Kidney (tissue), 14 donors: ENCODE results near the gene COL23A1. TPM values are rescaled to one million over a fixed set of nuclear protein-coding genes. Genes with fewer than 3 reads are reported as not detected.

ENCODE experiments used
- DNase-seq, 5 donors: peaks; one replicate each; pipeline ENCODE4 v3.0.0-alpha.2; 2013 to 2020
- FAIRE-seq: peaks from 2 replicates; lab custom pipeline; 2012; peaks lifted over from hg19 to GRCh38; lab: Jason Lieb, UNC
- H3K27ac ChIP-seq, 2 donors: one replicate each; pipeline ENCODE4 v1.7.0; 2013; ENCODE audit warnings: low read depth in 2 of 2, low read length in 2 of 2, inconsistent platforms in 1 of 2
- H3K27me3 ChIP-seq: one replicate; pipeline ENCODE4 v1.7.1; 2013; ENCODE audit warnings: low read length, inconsistent platforms; ENCODE audit not compliant: control insufficient read depth, insufficient read depth
- H3K36me3 ChIP-seq, 3 donors: one replicate each; pipeline versions ENCODE4 v1.7.0 to v1.7.1; 2013; ENCODE audit warnings: low read length in 3 of 3, control low read depth in 1 of 3, inconsistent platforms in 1 of 3; ENCODE audit not compliant: insufficient read depth in 3 of 3, control insufficient read depth in 2 of 3
- H3K4me1 ChIP-seq, 3 donors: one replicate each; pipeline versions ENCODE4 v1.7.0 to v1.7.1; 2013; ENCODE audit warnings: low read length in 3 of 3, inconsistent platforms in 1 of 3, low read depth in 1 of 3; ENCODE audit not compliant: control insufficient read depth in 2 of 3, insufficient read depth in 2 of 3
- H3K4me3 ChIP-seq, 3 donors: one replicate each; pipeline versions ENCODE4 v1.7.0 to v1.8.1; 2013; ENCODE audit warnings: low read length in 3 of 3, control low read depth in 1 of 3, inconsistent platforms in 1 of 3
- H3K9ac ChIP-seq, 3 donors: one replicate each; pipeline versions ENCODE4 v1.7.0 to v1.7.1; 2013; ENCODE audit warnings: low read length in 3 of 3, control low read depth in 1 of 3, inconsistent platforms in 1 of 3
- H3K9me3 ChIP-seq, 3 donors: one replicate each; pipeline versions ENCODE4 v1.7.0 to v1.7.1; 2013; ENCODE audit warnings: low read length in 3 of 3, control low read depth in 1 of 3, inconsistent platforms in 1 of 3; ENCODE audit not compliant: control insufficient read depth in 2 of 3, insufficient read depth in 1 of 3
- intact Hi-C: fragments of 100-400 bp; cut with DNase I; formaldehyde crosslinking; loops from one replicate; pipeline ENCODE4 v1.11.1; 2022
- polyA plus RNA-seq: library from polyadenylated mRNA; stranded (reverse); fragments of 350-450 nt; fragmentation: Illumina TruSeq; extraction: RNeasy Lipid Tissue Mini Kit (QIAGEN cat#74804); gene quantifications from one replicate; pipeline ENCODE4 v1.2.3, GENCODE V29; 2014; ENCODE audit warnings: low read depth, low replicate concordance; ENCODE audit not compliant: insufficient read depth
- total RNA-seq: library from RNA; stranded (reverse); fragmentation: NEBNext Ultra II Directional; extraction: Animal tissue kit (Norgen Biotek cat#: 25700); gene quantifications from one replicate; pipeline ENCODE4 v1.2.1, GENCODE V29; 2021
- TF ChIP-seq, protein P1 (sequence below): IDR thresholded peaks from 3 replicates; pipeline ENCODE4 v1.5.1; 2012; ENCODE audit warnings: mild to moderate bottlenecking, moderate library complexity, borderline replicate concordance; ENCODE audit not compliant: insufficient read depth; ENCODE audit errors: extremely low read depth
- donor health status: control.
- donor health status: control.
- donor health status: control.
- donor health status: control.
- donor health status: control.
- donor health status: DM: yes; HTN: yes; CAD: no.
- donor health status: Normal renal cell carcinoma (clear cell type).

The COL23A1 gene
- total and polyA plus RNA-seq, 2 donors from 2014 or later: 4.1 to 8.7 TPM

DNA sequence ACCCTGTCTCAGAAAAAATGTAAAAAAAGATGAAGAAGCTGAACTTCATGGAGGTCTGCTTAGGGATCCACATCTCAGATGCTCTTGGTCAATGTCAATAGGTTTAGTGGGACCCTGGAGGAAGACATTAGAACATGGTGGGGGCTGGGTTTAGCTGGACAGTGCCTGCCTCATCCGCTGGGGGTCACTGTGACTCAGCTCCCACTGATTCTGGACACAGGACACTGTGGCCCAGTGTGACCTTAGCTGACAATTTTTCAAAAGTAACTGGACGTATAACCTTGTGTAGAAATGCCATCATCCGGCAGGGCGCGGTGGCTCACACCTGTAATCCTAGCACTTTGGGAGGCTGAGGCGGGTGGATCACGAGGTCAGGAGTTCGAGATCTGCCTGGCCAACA lies 393.2 kb downstream of the COL23A1 start:
- no peak overlapping the region for H3K9ac ChIP-seq
- FAIRE-seq (no peak), DNase-seq (no peak)
- H3K27ac ChIP-seq: no peak overlapping the region
- no peak overlapping the region for H3K4me3 ChIP-seq
- no peaks in the 10 kb centered on the region for H3K27me3 ChIP-seq
- H3K36me3 ChIP-seq: no peaks in the 10 kb centered on the region
- TF ChIP-seq, protein P1, sequence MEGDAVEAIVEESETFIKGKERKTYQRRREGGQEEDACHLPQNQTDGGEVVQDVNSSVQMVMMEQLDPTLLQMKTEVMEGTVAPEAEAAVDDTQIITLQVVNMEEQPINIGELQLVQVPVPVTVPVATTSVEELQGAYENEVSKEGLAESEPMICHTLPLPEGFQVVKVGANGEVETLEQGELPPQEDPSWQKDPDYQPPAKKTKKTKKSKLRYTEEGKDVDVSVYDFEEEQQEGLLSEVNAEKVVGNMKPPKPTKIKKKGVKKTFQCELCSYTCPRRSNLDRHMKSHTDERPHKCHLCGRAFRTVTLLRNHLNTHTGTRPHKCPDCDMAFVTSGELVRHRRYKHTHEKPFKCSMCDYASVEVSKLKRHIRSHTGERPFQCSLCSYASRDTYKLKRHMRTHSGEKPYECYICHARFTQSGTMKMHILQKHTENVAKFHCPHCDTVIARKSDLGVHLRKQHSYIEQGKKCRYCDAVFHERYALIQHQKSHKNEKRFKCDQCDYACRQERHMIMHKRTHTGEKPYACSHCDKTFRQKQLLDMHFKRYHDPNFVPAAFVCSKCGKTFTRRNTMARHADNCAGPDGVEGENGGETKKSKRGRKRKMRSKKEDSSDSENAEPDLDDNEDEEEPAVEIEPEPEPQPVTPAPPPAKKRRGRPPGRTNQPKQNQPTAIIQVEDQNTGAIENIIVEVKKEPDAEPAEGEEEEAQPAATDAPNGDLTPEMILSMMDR: peak; percentile 1
- H3K9me3 ChIP-seq: no peaks in the 10 kb centered on the region
- no peaks in the 10 kb centered on the region for H3K4me1 ChIP-seq
- intact Hi-C loops: no loop called here

- H3K4me1 ChIP-seq: no peaks in the 10 kb centered on the region
- H3K4me3 ChIP-seq: no peak overlapping the region
- H3K27me3 ChIP-seq: no peaks in the 10 kb centered on the region
- no peak for FAIRE-seq
- TF ChIP-seq, protein P1: no peak
- DNase-seq: no peak
- H3K9ac ChIP-seq: no peak overlapping the region
- no peaks in the 10 kb centered on the region for H3K9me3 ChIP-seq
- no peak overlapping the region for H3K27ac ChIP-seq
- intact Hi-C loops: no loop called here
- H3K36me3 ChIP-seq: no peaks in the 10 kb centered on the region
Measured at GRCh38 chr5:178196281-178196812, 393.8 kb downstream of the COL23A1 start.

DNA sequence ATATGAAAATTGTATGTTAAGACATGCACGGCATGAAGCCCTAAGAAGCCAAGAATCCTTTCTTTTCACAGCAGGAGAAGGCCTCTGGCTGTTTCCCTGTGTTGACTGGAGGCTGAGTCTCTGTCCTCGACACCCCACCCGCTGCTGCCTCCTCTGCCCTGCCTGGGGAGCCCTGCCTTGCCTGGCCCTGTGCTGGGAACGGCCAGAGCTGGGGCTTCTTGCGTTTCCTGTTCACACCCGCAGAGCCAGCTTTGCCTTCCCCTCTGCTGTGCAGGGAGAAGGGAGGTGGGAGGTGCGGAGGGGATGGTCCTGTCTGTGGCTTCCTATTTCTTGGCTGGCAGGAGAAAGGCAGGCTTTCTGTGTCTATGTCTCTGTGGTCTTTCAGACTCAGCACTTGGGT lies 396.2 kb downstream of the COL23A1 start:
- TF ChIP-seq, protein P1: no peak
- no peak overlapping the region for H3K27ac ChIP-seq
- H3K4me1 ChIP-seq: no peaks in the 10 kb centered on the region
- H3K27me3 ChIP-seq: no peaks in the 10 kb centered on the region
- H3K4me3 ChIP-seq: no peak overlapping the region
- FAIRE-seq: no peak
- intact Hi-C loops: no loop called here
- H3K9me3 ChIP-seq: no peaks in the 10 kb centered on the region
- H3K9ac ChIP-seq: no peak overlapping the region
- no peaks in the 10 kb centered on the region for H3K36me3 ChIP-seq
- no peak for DNase-seq
